AG04449 (cell line): Measurements from ENCODE around the gene FAM83F.

Experiments used
- CTCF ChIA-PET: fragments of 350-600 bp; formaldehyde crosslinking; extraction: SDS; loops from one replicate; lab custom pipeline; 2021; ENCODE audit warnings: antibody characterized with exemption; lab: Yijun Ruan, JAX
- POLR2A ChIA-PET: fragments of 400-600, 350-600 bp; formaldehyde crosslinking; extraction: SDS; loops from one replicate; lab custom pipeline; 2020; ENCODE audit warnings: antibody characterized with exemption, inconsistent platforms; lab: Yijun Ruan, JAX
- DNase-seq: peaks from one replicate; pipeline ENCODE4 v3.0.0-alpha.2; 2010; ENCODE audit warnings: low read depth, low spot score
- H3K4me3 ChIP-seq: 2 replicates; pipeline ENCODE4 v1.5.1; 2011; ENCODE audit warnings: low read depth, mild to moderate bottlenecking, control low read depth, low read length
- CTCF ChIP-seq: IDR thresholded peaks from one replicate; pipeline ENCODE4 v1.5.1; 2011; ENCODE audit warnings: mild to moderate bottlenecking, moderate library complexity, low read length, control low read depth, inconsistent platforms; ENCODE audit not compliant: insufficient read depth; ENCODE audit errors: missing control alignments

Gene FAM83F

GRCh38 chr22:40041366-40042137, 46.8 kb downstream of the FAM83F start:
- ChIA-PET CTCF (interaction anchor here (1.1 to 24.3 kb wide), 5 partner anchors 8 to 548 kb away, joined by 3 to 1079 read pairs (median 4); partner anchors contain the start of gene RPS19BP1), POLR2A (no interaction called here)
- no peak overlapping the region for H3K4me3 ChIP-seq
- no peak for DNase-seq
- TF ChIP-seq CTCF: no peak

GRCh38 chr22:40042312-40042711, 47.6 kb downstream of the FAM83F start:
- DNase-seq: no peak
- POLR2A ChIA-PET: no interaction called here
- no peak for TF ChIP-seq CTCF
- H3K4me3 ChIP-seq: no peak overlapping the region
- CTCF ChIA-PET: interaction anchor here (1.0 to 11.9 kb wide), 5 partner anchors 8 to 549 kb away, joined by 3 to 136 read pairs (median 4); no protein-coding TSS in a partner anchor

- TF ChIP-seq CTCF: no peak
- CTCF ChIA-PET: interaction anchor here (1.0 to 2.2 kb wide), 7 partner anchors 9 to 509 kb away, joined by 3 to 21 read pairs (median 4); no protein-coding TSS in a partner anchor
- POLR2A ChIA-PET: interaction anchor here (1.7 kb wide), 1 partner anchor 28 kb away, joined by 6 read pairs; no protein-coding TSS in a partner anchor
Observed at GRCh38 chr22:40043081-40043480, 48.3 kb downstream of the FAM83F start.

GRCh38 chr22:40043793-40044101, 49.0 kb downstream of the FAM83F start:
- DNase-seq: no peak
- peak overlapping the region; percentile 73 for H3K4me3 ChIP-seq
- POLR2A ChIA-PET: interaction anchor here (1.0 to 1.7 kb wide), 13 partner anchors 10 to 724 kb away, joined by 3 to 14 read pairs (median 4); partner anchors contain the start of genes ADSL, ATF4, RPL3 and RPS19BP1
- CTCF ChIA-PET: interaction anchor here (1.0 to 2.2 kb wide), 6 partner anchors 8 to 509 kb away, joined by 3 to 21 read pairs (median 12); no protein-coding TSS in a partner anchor
- TF ChIP-seq CTCF: no peak

More at GRCh38 chr22:40043081-40043480, 48.3 kb downstream of the FAM83F start:
- no peak overlapping the region for H3K4me3 ChIP-seq
- DNase-seq: no peak

- peak; percentile 96 for DNase-seq
- ChIA-PET CTCF (interaction anchor here (1.0 to 2.2 kb wide), 7 partner anchors 9 to 510 kb away, joined by 3 to 21 read pairs (median 11); no protein-coding TSS in a partner anchor), POLR2A (interaction anchor here (0.9 to 1.7 kb wide), 15 partner anchors 10 to 725 kb away, joined by 3 to 14 read pairs (median 4); partner anchors contain the start of genes ADSL, ATF4, RPL3 and RPS19BP1)
- peak overlapping the region; percentile 95 for H3K4me3 ChIP-seq
- TF ChIP-seq CTCF: no peak
Observed at GRCh38 chr22:40044102-40044869, 49.5 kb downstream of the FAM83F start.
